ENCODE data around the gene EPM2A.
A peak's percentile ranks its signal among the peaks of the same experiment; 100 is the strongest.

The EPM2A gene

GRCh38 chr6:145670311-145670710 is 65.0 kb downstream of the EPM2A start:
- no peak for DNase-seq (ENCODE audit: insufficient read length, low spot score)
- no peak for TF ChIP-seq POLR2A (IDR thresholded peaks at IDR 0.05; ENCODE audit: low read depth, low read length)
- FAIRE-seq = no peak

DNA sequence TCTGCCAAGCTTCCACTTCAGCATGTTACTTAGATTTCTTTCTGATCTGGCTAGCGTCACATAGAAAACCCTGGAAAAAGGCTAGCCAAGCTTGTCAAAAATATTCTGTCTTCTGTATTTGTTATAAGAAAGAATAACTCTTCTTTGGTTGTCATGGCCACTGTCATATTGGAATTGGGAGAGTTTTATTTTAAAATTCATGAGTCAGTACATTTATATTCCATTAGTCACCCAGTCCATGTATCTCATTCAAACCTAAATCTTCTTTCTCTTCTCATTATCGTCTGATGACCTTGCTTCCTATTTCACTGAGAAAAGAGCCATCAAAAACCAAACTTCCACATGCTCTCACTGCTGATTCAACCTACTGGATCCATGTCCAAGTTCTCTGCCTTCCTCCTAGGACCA is 65.7 kb downstream of the EPM2A start:
- no peak for TF ChIP-seq POLR2A (IDR thresholded peaks at IDR 0.05; ENCODE audit: low read depth, low read length)
- peak; percentile 1 for DNase-seq (ENCODE audit: insufficient read length, low spot score)
- FAIRE-seq = peak; percentile 76

DNA sequence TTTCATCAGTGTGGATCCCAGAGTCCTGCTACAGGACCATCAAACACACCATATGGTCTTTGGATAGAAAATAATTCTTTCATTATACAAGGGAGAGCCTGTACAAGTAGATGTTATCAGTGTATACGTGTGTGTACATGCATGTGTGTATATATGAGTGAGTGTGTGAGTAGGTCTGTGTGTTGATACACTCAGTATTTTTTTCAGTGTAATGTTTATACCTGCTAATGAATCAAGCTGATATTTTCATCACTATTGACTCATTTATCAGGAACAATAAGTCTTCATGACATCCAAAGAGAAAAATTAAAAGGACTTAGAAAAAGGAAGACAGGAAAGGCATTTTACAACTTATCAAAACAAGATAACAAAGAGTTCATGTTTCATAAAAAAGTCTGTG is 66.5 kb downstream of the EPM2A start:
- DNase-seq (ENCODE audit: insufficient read length, low spot score) = no peak
- no peak for FAIRE-seq
- no peak for TF ChIP-seq POLR2A (IDR thresholded peaks at IDR 0.05; ENCODE audit: low read depth, low read length)

DNA sequence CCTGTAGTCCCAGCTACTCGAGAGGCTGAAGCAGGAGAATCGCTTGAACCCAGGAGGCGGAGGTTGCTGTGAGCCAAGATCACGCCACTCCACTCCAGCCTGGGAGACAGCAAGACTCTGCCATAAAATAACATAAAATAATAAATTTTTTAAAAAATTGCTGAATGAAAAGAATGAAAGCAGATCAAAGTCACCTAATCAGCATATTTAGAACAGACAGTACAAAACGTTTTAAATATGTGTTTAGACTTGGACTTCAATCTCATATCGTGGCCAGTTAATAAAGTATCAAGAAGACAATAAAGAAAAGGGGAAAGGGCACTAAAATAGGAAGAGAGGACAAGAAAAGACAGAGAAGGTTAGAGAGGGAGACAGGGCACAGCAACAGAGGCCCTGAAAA is 74.6 kb downstream of the EPM2A start:
- FAIRE-seq (no peak), DNase-seq (ENCODE audit: insufficient read length, low spot score) (no peak)
- TF ChIP-seq POLR2A (IDR thresholded peaks at IDR 0.05; ENCODE audit: low read depth, low read length) = no peak

DNA sequence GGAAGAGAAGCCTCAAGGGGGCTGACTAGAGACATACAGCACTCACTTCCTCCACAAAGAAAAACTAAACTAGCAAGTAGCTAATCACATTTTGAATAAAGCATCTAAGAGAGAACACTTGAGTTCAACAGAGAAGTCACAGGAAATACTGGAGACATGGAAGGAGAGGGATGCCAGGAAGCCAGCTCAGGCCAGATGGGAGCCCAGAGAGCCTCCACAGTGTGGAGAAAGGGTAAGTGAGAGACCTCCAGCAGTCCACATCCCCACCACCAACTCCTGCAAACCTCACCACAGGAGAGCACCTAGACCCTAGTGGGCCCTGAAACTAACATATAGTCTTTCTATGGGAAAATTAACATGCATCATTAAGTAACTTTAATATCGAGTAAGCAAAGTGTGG is 79.2 kb downstream of the EPM2A start:
- TF ChIP-seq POLR2A (IDR thresholded peaks at IDR 0.05; ENCODE audit: low read depth, low read length) = no peak
- DNase-seq (ENCODE audit: insufficient read length, low spot score) (no peak), FAIRE-seq (no peak)

- FAIRE-seq = no peak
- DNase-seq (ENCODE audit: insufficient read length, low spot score) = no peak
- no peak for TF ChIP-seq POLR2A (IDR thresholded peaks at IDR 0.05; ENCODE audit: low read depth, low read length)
These were observed 82.7 kb downstream of the EPM2A start for GRCh38 chr6:145652572-145652971.

- FAIRE-seq (no peak), DNase-seq (ENCODE audit: insufficient read length, low spot score) (no peak)
- no peak for TF ChIP-seq POLR2A (IDR thresholded peaks at IDR 0.05; ENCODE audit: low read depth, low read length)
These were observed 83.3 kb downstream of the EPM2A start for GRCh38 chr6:145651988-145652387.

DNA sequence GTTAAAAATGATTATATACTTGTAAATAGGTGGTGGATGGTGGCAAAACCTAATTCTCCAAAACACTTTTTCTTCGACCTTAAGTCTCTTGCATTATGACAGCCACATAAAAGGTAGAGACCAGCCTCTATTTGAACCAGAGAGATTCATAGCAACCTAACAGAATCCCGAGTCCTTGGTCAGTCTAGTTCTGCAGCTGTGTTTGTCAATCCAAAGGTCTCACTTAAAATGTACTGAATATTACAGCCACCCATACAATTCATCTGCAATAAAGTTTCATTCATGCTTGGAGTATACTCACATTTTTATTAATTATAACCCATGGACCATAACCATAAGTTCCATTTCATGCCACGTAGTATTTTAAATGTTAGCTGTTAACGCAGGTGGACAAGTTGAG is 87.2 kb downstream of the EPM2A start:
- FAIRE-seq (no peak), DNase-seq (ENCODE audit: insufficient read length, low spot score) (no peak)
- TF ChIP-seq POLR2A (IDR thresholded peaks at IDR 0.05; ENCODE audit: low read depth, low read length) = no peak

DNA sequence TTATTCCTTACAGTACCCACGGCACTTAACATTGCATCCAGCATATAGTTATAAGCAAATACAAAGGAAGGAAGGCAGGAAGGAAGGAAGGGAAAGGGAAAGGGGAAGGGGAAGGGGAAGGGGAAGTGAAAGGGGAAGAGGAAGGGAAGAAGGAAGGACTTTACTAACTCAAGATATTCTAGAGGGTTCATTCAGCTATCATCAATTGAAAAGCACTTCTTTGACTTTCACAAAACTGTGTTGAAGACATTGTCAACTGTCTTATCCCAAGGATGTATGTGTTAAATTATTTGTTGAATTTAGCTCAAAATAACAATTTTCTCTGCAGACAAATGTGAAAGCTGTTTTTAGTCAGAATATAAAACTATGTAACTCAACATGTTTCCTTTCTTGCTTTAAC is 87.7 kb downstream of the EPM2A start:
- FAIRE-seq (no peak), DNase-seq (ENCODE audit: insufficient read length, low spot score) (no peak)
- TF ChIP-seq POLR2A (IDR thresholded peaks at IDR 0.05; ENCODE audit: low read depth, low read length) = no peak

DNA sequence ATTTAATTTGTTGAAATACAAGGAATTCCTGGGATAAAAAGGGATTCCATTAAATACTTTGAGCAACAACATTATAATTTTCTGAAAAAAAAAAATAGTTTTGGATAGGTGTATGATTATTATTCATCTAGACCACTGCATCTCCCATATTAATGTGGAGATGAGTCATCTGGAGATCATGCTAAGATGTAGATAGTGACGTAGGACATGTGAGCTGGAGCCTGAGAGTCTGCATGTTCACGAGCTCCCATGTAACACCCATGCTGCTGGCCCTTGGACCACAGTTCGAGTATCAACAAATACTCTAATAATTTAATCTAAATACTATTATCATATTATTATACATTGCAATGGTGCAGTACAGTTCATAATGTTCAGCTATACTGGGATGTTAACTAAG is 91.6 kb downstream of the EPM2A start:
- TF ChIP-seq POLR2A (IDR thresholded peaks at IDR 0.05; ENCODE audit: low read depth, low read length) = no peak
- no peak for FAIRE-seq
- DNase-seq (ENCODE audit: insufficient read length, low spot score) = no peak

DNA sequence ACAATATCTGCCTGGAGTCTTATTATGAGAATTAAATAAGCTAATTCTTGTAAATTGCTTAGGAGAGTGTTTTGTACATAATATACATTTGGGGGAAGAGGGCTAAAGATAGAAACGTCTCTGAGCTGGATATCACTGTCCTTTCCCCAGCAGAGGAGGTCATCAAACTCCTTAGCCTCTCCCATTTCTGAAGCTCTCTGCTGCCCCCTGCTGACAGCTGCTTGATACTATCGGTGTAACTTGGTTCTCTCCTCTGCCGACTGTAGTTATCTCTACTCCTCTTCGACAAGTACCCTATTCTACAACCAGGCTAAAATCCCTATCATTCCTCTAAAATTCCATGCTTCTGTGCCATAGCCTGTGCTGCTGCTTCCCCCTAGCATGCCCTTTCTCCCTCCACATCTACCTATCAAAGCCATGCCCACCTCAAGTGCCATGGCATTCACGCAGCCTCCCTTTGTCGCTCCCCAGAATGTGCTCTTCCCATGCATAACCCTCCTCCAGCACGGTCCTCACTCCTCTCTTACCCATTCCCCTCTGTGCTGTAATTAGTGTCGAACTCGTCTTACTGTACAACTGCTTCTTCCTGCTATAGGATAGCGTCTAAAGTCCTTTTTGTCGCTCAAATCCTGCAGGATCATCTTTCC is 101.2 kb downstream of the EPM2A start:
- no peak for TF ChIP-seq POLR2A (IDR thresholded peaks at IDR 0.05; ENCODE audit: low read depth, low read length)
- FAIRE-seq (peak; percentile 66), DNase-seq (ENCODE audit: insufficient read length, low spot score) (peak; percentile 35)

GRCh38 chr6:145632971-145633370 is 102.3 kb downstream of the EPM2A start:
- no peak for TF ChIP-seq POLR2A (IDR thresholded peaks at IDR 0.05; ENCODE audit: low read depth, low read length)
- DNase-seq (ENCODE audit: insufficient read length, low spot score) (no peak), FAIRE-seq (no peak)

GRCh38 chr6:145631374-145631773 is 103.9 kb downstream of the EPM2A start:
- DNase-seq (ENCODE audit: insufficient read length, low spot score) (no peak), FAIRE-seq (no peak)
- no peak for TF ChIP-seq POLR2A (IDR thresholded peaks at IDR 0.05; ENCODE audit: low read depth, low read length)

DNA sequence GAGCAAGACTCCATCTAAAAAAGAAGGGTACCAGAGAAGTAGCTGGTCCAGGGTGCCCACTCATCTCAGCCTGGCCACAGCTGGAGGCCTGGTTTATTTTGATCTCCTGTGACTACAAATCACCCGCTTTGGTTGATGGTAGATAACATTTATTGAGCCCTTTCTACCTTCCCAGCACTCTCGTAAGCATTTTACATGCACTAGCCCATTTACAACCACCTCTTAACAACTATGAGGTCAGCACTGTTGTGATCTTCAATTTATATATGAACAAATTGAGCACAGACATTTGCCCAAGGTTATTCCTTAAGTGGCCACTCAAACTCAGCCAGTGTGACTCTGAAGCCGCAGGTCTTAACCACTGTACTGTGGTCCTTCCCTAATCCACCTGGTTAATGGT is 104.7 kb downstream of the EPM2A start:
- FAIRE-seq (no peak), DNase-seq (ENCODE audit: insufficient read length, low spot score) (no peak)
- no peak for TF ChIP-seq POLR2A (IDR thresholded peaks at IDR 0.05; ENCODE audit: low read depth, low read length)

- DNase-seq (ENCODE audit: insufficient read length, low spot score) (no peak), FAIRE-seq (no peak)
- TF ChIP-seq POLR2A (IDR thresholded peaks at IDR 0.05; ENCODE audit: low read depth, low read length) = no peak
These were observed 105.8 kb downstream of the EPM2A start for GRCh38 chr6:145629478-145629877.

DNA sequence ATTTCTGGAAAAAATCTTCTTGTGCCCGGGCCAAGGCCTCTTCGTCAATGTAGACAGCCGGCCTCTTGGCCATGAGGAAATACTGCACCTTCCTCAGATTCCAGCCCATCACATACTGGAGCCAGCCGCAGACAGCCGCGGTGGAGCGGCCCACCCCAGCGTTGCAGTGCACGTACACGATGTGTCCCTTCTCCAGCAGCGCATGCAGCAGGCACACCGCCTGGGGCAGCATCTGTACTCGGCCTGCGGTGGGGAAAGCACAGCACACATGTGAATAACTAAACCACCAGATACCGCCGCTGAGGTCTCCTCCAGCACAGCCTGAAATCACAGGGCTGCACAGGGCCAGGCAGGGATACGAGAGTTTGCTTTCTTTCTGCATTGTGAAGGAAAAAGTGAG is 107.9 kb downstream of the EPM2A start:
- DNase-seq (ENCODE audit: insufficient read length, low spot score) = no peak
- TF ChIP-seq POLR2A (IDR thresholded peaks at IDR 0.05; ENCODE audit: low read depth, low read length) = no peak
- FAIRE-seq = no peak
